Measurements from ENCODE around the gene SLC16A2.
A peak's percentile ranks its signal among the peaks of the same experiment; 100 is the strongest.
"Not testable (repeated sequence)": the region's sequence is repeated elsewhere in the genome, so short reads cannot be mapped to it uniquely, and the experiment has no call there.

Gene SLC16A2

DNA sequence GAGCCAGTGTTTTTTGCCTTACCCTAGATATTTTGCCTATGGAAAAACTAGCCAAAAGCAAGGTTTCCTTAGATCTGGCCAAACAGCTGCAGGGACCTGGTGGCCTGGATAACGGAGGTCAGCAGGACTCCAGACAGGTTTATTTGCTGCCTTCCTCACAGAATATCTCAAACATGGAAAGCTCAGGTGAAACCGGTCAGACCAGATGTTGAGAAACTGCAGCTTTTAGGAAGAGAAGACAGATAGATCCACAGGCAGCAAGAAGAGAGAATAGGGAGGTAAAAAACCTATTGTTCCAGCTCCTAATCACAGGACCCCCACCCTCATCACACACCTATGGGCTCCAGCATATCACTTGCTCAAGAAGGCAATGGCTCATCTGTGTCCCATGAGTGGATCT, 16.2 kb downstream of the SLC16A2 start:
- in situ Hi-C loops (cut with MboI; ENCODE audit: low pct_unique_long_range_greater_than_20kb, low sequenced_read_pairs): no loop called here
- DNase-seq: no peak

DNA sequence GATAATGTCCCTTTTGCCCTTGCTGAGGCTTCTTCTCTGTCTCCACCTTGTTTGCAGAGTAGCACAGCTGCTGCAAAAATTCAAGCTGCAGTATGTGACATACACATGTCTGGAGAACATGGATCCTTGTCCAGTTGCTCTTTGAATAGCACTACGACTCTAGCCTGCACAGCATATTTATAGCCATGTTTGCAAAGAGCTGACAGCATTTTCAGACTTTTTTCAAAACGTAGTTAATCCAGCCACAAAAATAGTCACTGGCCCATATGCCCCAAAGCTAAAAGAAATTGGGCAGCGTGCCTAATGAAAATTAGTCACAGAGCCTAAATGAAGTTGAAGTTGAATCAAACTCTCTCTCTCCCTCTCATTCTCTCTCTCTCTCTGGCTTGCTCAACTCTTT, 17.5 kb downstream of the SLC16A2 start:
- no peak for DNase-seq
- in situ Hi-C loops (cut with MboI; ENCODE audit: low pct_unique_long_range_greater_than_20kb, low sequenced_read_pairs): no loop called here

DNA sequence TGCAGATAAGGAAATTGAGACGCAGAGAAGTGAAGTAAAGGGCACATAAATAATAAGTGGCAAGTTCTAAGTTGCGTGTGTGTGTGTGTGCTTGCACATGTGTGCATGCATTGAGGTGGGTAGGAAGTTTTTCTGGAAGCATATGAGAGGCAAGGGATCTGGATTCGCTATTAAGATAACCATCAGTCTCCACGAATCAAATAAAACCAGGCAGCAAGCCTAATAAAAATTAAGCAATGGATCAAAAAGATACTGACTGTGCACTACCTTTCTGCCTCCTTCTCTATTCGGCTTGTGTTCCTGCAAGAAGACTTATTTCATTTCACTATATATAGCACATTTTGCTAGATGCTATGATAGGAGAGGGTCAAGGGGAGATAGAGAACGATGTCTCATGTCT, 23.8 kb downstream of the SLC16A2 start:
- DNase-seq: no peak
- in situ Hi-C loops (cut with MboI; ENCODE audit: low pct_unique_long_range_greater_than_20kb, low sequenced_read_pairs): no loop called here

DNA sequence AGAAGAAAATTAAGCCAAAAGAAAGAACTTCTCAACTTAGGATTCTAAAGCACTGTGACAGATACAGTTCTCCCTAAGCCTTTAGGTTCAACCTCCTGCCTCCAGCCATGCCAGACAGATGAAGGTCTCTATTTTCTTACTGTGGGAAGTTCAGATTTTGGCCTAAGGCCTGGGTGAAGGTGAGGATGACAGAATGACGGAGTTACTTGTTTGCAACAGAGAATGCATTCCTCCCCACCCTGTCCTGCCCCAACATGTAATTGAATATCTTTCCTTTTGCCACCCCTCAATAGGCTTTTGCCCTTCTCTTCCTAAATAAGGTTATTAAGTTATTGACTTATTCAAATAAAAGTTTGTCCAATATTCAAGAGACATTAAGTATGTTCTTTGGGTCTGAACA, 25.6 kb downstream of the SLC16A2 start:
- DNase-seq: no peak
- in situ Hi-C loops (cut with MboI; ENCODE audit: low pct_unique_long_range_greater_than_20kb, low sequenced_read_pairs): no loop called here

DNA sequence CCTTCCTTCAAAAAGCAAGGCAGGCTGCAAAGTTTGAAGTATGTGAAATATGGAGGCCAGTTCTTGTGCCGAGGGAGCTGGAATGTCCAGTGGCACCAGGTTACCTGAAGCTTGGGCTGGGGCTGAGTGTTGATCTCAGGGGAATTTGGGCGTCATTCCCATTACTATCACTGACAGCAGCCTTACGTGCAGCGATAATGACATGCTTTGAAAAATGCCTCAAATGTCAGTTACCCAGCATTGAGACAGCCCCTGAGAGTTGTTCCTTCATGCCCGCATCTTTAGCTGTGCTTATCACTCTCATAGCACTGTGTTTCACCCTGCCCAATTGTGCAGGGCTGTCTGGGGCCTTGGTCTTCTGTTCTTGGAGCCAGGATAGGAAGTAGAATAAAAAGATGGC, 27.4 kb downstream of the SLC16A2 start:
- DNase-seq: no peak
- in situ Hi-C loops (cut with MboI; ENCODE audit: low pct_unique_long_range_greater_than_20kb, low sequenced_read_pairs): no loop called here

DNA sequence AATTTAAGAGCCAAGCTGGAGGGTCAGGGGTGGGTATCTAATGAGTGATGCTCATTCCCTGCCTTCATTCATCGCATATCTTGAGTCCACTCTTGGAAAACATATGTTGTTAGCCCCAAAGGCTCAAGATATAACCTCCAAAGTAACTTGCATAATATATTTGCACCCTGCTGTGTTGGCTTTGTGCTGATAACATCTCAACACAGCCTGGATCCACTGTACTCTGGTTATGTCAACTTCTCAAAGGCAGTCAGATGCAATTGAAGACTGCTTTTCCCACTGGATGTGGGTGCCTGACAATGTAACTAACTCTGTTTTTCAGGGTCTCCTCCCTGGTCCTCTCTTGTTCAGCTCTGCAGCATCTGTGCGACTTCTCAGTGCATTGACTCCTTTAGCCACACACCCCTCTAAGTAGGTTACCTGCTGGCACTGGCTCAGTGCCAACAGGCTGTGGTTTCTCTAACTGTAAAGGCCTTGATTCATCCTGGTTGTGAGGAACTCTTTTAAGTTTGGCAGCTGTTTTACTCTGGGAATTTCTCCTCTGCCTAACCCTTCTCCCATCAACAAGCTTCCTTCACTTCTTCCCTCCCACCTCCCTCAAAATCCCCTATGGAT, 28.1 kb downstream of the SLC16A2 start:
- in situ Hi-C loops (cut with MboI; ENCODE audit: low pct_unique_long_range_greater_than_20kb, low sequenced_read_pairs): no loop called here
- peak; percentile 6 for DNase-seq

DNA sequence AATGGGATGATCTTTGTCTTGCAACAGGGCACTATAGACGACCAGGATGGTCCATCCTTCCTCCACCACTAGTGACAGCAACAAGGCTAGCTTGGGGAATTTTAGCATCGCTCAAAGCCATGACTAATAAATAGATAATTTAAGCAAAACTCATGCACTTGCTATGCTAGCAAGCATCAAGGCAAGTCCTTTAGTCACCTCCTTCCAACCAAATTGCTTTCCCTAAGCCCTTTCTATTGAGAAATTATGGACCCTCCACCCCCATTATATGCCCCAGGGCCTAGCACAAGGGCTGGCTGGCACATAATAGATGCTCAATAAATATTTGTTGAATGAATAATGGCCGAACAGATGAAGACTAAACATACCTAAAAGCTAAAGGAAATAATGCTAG, 28.6 kb downstream of the SLC16A2 start:
- in situ Hi-C loops (cut with MboI; ENCODE audit: low pct_unique_long_range_greater_than_20kb, low sequenced_read_pairs): no loop called here
- no peak for DNase-seq

DNA sequence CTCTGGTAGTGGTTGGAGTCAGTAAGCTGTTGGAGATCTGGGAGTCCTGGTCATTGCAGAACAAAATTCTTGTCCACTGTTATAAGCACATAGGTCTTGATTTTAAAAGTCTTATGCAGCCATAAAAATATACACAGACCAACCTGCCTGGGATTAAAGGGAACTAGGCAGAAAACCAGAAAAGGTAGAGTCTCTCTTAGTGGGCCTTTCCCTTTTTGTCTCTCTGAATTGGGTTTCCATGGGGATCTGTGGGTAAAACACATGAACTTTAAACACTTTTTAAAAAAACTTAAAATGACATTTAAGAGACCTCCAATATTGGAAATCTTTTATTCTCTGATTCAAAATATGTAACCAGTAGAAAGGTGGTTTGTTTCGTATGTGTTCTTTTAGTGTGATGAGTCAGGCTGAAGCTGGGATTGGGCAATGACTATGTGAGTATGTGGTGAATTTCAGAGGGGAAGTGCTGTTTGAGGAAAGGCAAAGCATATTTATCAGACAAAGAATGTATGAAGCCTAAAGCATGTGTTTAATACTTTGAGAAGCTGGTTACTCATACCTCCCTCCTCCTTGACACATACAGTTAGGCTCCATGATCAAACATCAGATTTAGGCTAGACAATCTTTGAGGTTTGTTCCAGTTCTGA, 29.6 kb downstream of the SLC16A2 start:
- in situ Hi-C loops (cut with MboI; ENCODE audit: low pct_unique_long_range_greater_than_20kb, low sequenced_read_pairs): no loop called here
- DNase-seq: peak; percentile 67

DNA sequence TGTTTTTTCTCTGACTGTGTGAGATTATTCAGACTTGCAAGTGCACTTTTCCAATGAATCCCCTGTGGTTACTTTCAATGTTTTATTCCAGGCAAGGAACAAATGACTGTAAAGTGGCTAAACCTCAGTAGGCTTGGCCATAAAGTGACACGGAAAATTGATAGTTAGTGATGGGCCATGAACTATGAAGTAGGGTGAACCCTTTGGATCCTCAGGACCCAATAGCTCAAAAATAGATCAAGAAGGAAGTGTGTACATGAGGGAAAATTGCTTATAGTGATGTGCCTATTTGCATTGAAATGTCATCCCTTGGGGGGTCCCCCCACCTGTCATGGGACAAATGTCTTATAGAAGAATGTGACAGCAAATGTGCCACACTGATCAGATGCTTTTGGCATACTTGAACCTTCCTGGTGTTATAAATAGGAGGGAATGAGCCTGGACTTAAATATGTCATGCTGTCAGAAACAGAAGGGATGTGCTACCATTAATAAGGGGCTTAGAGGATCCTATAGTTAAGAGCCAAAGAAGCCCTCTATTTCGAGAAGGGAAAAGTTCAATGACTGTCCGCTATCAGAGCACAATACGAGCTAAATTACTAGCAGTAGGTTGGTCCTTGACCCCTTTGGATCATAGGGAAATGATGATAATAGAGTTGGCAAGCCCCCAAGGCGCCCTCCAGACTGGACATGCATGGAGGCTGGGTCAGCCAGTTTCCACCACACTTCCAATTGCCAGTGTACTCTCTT, 30.3 kb downstream of the SLC16A2 start:
- no peak for DNase-seq
- in situ Hi-C loops (cut with MboI; ENCODE audit: low pct_unique_long_range_greater_than_20kb, low sequenced_read_pairs): no loop called here

DNA sequence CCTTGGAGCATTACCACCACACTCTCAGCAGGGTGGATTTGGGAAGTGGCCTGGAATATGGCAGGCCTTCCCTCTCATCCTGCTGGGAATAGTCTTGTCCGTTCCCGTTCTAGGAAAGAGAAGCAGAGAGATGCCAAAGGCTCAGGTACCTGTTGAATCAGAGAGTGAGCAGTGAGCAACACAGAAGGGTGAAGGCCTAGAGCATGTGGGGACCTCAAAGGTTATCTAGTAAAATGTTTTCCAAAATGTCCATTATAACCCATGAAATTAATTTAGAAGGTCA, 30.8 kb downstream of the SLC16A2 start:
- no peak for DNase-seq
- in situ Hi-C loops (cut with MboI; ENCODE audit: low pct_unique_long_range_greater_than_20kb, low sequenced_read_pairs): no loop called here

DNA sequence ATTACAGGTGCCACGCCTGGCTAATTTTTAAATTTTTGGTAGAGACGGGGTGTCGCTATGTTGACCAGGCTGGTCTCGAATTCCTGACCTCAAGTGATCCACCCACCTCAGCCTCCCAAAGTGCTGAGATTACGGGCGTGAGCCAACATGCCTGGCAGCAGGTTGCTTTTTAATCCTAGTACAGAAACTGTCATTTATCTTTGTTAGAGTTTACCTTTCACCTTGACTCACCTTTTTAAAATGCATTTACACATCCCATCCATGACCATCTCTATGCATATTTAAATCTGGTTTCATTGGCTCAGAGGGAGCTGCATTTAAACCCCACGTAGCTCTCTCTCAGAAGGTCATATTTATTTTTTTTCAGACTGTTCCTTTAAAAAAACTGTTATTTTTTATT, 31.9 kb downstream of the SLC16A2 start:
- DNase-seq: no peak
- in situ Hi-C loops (cut with MboI; ENCODE audit: low pct_unique_long_range_greater_than_20kb, low sequenced_read_pairs): no loop called here

DNA sequence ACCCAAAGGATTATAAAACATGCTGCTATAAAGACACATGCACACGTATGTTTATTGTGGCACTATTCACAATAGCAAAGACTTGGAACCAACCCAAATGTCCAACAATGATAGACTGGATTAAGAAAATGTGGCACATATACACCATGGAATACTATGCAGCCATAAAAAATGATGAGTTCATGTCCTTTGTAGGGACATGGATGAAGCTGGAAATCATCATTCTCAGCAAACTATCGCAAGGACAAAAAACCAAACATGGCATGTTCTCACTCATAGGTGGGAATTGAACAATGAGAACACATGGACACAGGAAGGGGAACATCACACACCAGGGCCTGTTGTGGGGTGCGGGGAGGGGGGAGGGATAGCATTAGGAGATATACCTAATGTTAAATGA, 32.9 kb downstream of the SLC16A2 start:
- DNase-seq; in situ Hi-C loops (cut with MboI; ENCODE audit: low pct_unique_long_range_greater_than_20kb, low sequenced_read_pairs): not testable (repeated sequence)

DNA sequence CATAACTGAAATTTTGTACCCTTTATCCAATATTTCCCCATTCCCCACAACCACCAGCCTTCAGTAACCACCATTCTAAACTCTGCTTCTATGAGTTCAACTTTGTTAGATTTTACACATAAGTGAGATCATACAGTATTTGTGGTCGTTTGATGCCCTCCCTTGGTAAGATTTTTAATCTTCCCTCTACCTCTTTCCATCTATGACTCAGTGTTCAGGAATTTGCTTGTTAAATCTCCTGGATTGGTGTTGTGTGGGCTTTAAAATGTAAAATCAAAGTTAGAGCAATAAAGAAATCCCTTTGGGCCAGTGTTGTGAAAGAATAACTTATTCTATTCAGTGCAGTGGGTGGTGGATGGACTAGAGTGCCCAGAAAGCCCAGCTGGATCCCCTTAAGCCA, 37.4 kb downstream of the SLC16A2 start:
- DNase-seq: no peak
- in situ Hi-C loops (cut with MboI; ENCODE audit: low pct_unique_long_range_greater_than_20kb, low sequenced_read_pairs): no loop called here

DNA sequence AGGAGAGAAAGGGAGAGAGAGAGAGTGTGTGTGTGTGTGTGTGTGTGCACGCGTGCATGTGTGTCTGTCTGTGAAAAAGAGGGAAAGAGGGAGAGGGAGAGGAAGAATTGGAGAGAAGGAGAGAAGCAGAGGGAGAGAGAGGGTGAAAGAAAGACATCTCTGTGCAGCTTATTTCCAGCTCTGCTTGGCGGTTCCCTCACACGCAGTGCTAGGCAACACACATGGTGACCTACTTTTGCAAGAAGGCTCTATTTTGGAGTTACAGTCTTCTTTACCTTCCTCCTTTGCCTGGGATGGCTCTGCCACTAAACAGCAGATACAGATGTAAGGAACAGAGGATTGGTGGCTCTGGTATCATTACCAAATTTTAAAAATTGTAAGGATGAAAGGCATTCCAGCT, 40.1 kb downstream of the SLC16A2 start:
- in situ Hi-C loops (cut with MboI; ENCODE audit: low pct_unique_long_range_greater_than_20kb, low sequenced_read_pairs): no loop called here
- DNase-seq: no peak

DNA sequence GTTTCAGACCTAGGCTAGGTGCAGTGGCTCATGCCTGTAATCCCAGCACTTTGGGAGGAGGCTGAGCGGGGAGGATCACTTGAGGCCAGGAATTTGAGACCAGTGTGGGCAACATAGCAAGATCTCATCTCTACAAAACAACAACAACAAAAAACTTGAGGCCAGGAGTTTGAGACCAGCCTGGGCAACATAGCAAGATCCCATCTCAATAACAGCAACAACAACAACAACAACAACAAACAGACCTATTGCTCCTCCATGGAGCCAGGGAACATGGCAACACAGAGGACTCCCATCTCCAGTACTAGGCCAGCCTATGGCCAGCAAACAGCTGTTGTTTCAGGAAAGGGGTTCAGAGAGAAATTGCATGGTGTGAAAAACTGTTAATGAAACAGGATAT, 43.4 kb downstream of the SLC16A2 start:
- in situ Hi-C loops (cut with MboI; ENCODE audit: low pct_unique_long_range_greater_than_20kb, low sequenced_read_pairs): no loop called here
- DNase-seq: no peak

DNA sequence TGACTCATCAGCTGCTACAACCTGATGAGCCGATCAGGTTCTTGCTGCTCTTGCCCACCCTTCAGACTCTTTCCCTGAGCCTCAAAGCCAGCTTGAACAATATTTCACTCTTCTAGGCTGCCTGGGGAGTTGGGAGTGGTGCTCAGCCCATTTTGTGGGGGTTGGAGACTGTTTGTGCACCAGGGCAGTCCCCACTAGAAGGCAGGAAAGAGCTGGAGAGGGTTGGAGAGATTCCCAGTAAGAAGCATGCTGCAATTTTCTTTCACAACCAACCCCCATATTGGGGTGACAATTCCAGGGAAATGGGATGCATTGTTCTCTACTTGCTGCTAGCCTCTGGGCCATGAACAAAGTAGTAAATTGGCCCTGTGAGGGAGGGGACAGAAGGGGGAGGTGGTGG, 44.1 kb downstream of the SLC16A2 start:
- DNase-seq: no peak
- in situ Hi-C loops (cut with MboI; ENCODE audit: low pct_unique_long_range_greater_than_20kb, low sequenced_read_pairs): no loop called here

DNA sequence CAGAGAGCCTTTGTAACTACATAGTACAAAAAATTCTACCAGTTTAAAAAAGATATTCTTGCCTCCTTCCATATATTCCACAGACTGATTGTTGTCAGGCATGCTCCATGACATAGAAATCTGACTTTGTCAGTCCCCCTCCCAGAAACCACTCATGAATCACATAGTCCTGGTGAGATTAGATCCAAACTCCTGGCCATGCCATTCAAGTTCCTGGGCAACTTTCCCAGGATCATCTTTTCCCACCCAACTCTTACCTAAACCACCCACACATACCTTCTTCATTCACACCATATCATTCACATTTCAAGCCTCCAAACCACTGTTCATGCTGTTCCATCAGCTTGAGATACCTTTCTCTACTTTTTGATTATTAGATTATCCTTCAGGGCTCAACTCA, 46.4 kb downstream of the SLC16A2 start:
- no peak for DNase-seq
- in situ Hi-C loops (cut with MboI; ENCODE audit: low pct_unique_long_range_greater_than_20kb, low sequenced_read_pairs): no loop called here

DNA sequence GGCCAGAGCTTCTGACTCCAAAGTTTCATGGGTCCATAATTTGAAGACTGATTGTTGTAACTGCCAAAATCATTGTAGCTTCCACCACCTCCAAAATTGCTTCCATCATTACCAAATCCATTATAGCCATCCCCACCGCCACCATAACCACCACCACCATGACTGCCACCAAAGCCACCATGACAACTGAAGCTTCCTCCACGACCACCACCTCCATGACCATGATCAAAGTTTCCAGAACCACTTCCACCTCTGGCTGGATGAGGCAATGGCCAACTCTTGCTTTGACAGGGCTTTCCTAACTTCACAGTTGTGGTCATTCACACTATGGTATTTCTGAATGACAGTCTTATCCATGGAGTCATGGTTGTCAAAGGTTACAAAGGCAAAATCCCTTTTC, 51.8 kb downstream of the SLC16A2 start:
- in situ Hi-C loops (cut with MboI; ENCODE audit: low pct_unique_long_range_greater_than_20kb, low sequenced_read_pairs); DNase-seq: not testable (repeated sequence)

DNA sequence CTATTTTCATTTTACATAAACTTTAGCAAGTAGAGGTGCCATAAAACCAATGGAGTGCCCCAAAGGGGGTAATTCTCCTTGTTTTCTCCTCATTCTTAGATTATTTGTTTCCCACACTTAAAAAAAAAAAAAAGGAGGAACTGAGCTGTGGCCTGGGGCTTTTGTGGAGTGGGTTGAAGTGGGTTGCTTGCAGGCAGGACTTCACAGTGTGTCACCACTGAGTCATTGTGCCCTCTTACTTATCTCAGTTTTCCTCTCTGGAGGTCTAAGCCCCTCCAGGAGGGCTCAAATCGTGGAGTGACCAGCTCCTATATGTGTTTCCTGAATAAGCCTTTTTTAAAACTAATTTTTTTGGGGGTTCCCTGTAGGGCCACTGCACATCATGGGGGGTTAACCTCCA, 69.0 kb downstream of the SLC16A2 start:
- in situ Hi-C loops (cut with MboI; ENCODE audit: low pct_unique_long_range_greater_than_20kb, low sequenced_read_pairs): no loop called here
- no peak for DNase-seq

DNA sequence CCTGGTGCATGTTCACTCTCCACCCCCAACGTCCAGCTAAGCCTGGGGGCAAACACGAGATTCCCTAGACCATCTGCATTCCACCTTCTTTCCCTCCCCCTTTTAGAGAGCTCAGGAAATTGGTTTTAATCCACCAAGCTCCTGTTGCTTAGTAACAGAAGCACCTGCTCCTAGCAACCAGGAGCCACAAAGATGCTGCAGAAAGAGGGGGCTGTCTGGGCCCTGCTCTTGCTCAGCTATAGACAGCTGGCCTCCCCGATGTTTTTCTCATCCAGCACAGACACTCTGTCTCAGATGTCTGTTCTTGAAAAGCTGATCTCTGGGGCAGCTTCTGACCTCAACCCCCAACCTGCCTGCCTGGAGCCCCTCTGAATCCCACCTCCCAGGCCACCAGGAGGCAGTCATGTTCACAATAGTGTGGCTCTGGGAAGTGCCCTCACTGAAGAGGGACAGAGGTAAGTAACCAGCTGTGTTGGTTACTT, 71.5 kb downstream of the SLC16A2 start:
- in situ Hi-C loops (cut with MboI; ENCODE audit: low pct_unique_long_range_greater_than_20kb, low sequenced_read_pairs): no loop called here
- no peak for DNase-seq

DNA sequence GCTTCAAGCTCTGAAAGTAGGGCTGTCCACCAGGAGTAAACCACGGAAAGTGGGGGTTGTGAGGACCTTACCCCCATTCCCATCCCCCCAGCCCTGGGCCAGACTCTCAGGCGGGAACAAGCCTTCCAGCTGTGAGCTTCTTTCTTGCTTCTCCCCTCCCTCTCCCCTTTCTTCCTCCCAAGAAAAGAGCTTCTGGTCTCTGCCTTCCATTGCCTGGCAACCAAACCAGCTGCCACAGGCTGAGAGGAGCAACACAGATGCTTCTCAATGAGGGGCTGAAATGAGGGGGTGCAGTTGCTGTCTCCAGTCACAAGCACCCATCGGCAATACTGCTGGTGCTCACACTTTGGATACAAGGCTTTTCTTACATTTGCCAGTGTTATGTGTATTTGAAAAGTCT, 72.5 kb downstream of the SLC16A2 start:
- no peak for DNase-seq
- in situ Hi-C loops (cut with MboI; ENCODE audit: low pct_unique_long_range_greater_than_20kb, low sequenced_read_pairs): no loop called here

Data from KBM-7 (cell line).